MM.1S (cell line): Measurements from ENCODE around the gene STK10.

Source experiments
- CTCF ChIP-seq: fragments of 300-600 bp; sonication (generic); IDR thresholded peaks from 2 replicates; pipeline ENCODE4 v1.5.1; 2016; ENCODE audit warnings: antibody characterized with exemption, low read length, mixed read lengths
- EZH2 ChIP-seq: fragments of 300-600 bp; sonication (generic); optimal IDR thresholded peaks from 2 replicates; pipeline ENCODE3; 2017; ENCODE audit warnings: low read depth, mild to moderate bottlenecking, antibody characterized with exemption, low read length, mixed read lengths
- EZH2phosphoT487 ChIP-seq: fragments of 300-600 bp; sonication (generic); IDR thresholded peaks from 2 replicates; pipeline ENCODE4 v1.6.1; 2018; ENCODE audit warnings: antibody characterized with exemption, low read length

DNA sequence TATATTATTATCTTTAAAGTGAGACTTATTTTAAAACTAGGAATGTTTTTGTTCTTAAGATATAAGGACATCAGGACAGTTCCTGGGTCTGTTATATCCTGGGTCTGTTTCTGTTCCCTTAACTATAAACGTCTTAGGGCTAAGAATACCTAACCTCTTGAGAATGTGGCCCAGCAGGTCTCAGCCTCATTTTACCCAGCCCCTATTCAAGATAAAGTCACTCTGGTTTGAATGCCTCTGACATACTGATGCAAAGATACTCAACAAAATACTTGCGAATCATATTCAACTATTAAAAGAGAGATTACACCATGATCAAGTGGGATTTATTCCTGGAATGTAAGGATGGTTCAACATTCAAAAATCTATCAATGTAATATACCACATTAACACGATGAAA, 51.0 kb downstream of the STK10 start:
- TF ChIP-seq EZH2: no peak
- no peak for TF ChIP-seq CTCF
- TF ChIP-seq EZH2phosphoT487: no peak
